Upper lobe of right lung (tissue), 1 donor: ENCODE results near the gene COL5A1. TPM values are rescaled to one million over a fixed set of nuclear protein-coding genes. Genes with fewer than 3 reads are reported as not detected.

Source experiments
- ATAC-seq: fragments of 200-7000 bp; cut with Tn5 transposase; one replicate; pipeline ENCODE4 v1.9.1; 2020; ENCODE audit warnings: mild to moderate bottlenecking, moderate library complexity
- DNase-seq: peaks from one replicate; pipeline ENCODE4 v3.0.0-alpha.2; 2020
- H3K27ac ChIP-seq: fragments of 200-600 bp; one replicate; pipeline ENCODE4 v1.8.0; 2022
- H3K27me3 ChIP-seq: fragments of 200-600 bp; one replicate; pipeline ENCODE4 v1.8.0; 2022; ENCODE audit warnings: mild to moderate bottlenecking
- H3K36me3 ChIP-seq: fragments of 200-600 bp; one replicate; pipeline ENCODE4 v1.8.0; 2022
- H3K4me1 ChIP-seq: fragments of 200-600 bp; one replicate; pipeline ENCODE4 v1.8.0; 2022
- H3K4me3 ChIP-seq: fragments of 200-600 bp; one replicate; pipeline ENCODE4 v1.8.0; 2022; ENCODE audit warnings: mild to moderate bottlenecking
- H3K9me3 ChIP-seq: fragments of 200-600 bp; one replicate; pipeline ENCODE4 v1.8.0; 2022
- CTCF ChIP-seq: fragments of 200-600 bp; IDR thresholded peaks from one replicate; pipeline ENCODE4 v1.8.0; 2022; ENCODE audit warnings: antibody characterized with exemption
- intact Hi-C: fragments of 100-400 bp; cut with DNase I; formaldehyde crosslinking; loops from one replicate; pipeline ENCODE4 v1.11.0; 2022
- total RNA-seq: library from RNA; stranded (reverse); fragmentation: NEBNext Ultra II Directional; extraction: Animal tissue kit (Norgen Biotek cat#: 25700); gene quantifications from one replicate; pipeline ENCODE4 v1.2.1, GENCODE V29; 2021
- donor health status: DM: no; HTN: yes; CAD: no; lungs with severe emphysema.

The COL5A1 gene
- total RNA-seq, 1 donor from 2014 or later: 37.8 TPM

GRCh38 chr9:134747951-134748489 lies 106.4 kb downstream of the COL5A1 start:
- no peaks in the 10 kb centered on the region for H3K27me3 ChIP-seq
- H3K36me3 ChIP-seq: peaks cover 4% of the 10 kb centered on the region
- DNase-seq: no peak
- intact Hi-C loops: no loop called here
- no peaks in the 10 kb centered on the region for H3K4me1 ChIP-seq
- no peak overlapping the region for H3K27ac ChIP-seq
- TF ChIP-seq CTCF: no peak
- no peak for ATAC-seq
- H3K4me3 ChIP-seq: no peak overlapping the region
- H3K9me3 ChIP-seq: no peaks in the 10 kb centered on the region

GRCh38 chr9:134748591-134748990 lies 107.0 kb downstream of the COL5A1 start:
- TF ChIP-seq CTCF: no peak
- ATAC-seq: no peak
- Histone ChIP-seq H3K36me3 (peaks cover 4% of the 10 kb centered on the region), H3K4me3 (no peak overlapping the region), H3K27me3 (no peaks in the 10 kb centered on the region), H3K4me1 (no peaks in the 10 kb centered on the region), H3K27ac (no peak overlapping the region), H3K9me3 (no peaks in the 10 kb centered on the region)
- DNase-seq: no peak
- intact Hi-C loops: no loop called here

GRCh38 chr9:134750450-134751155 lies 109.0 kb downstream of the COL5A1 start:
- no peak overlapping the region for H3K4me3 ChIP-seq
- no peaks in the 10 kb centered on the region for H3K4me1 ChIP-seq
- H3K36me3 ChIP-seq: peaks cover 4% of the 10 kb centered on the region
- H3K27me3 ChIP-seq: no peaks in the 10 kb centered on the region
- ATAC-seq (no peak), DNase-seq (no peak)
- H3K27ac ChIP-seq: no peak overlapping the region
- no peak for TF ChIP-seq CTCF
- H3K9me3 ChIP-seq: no peaks in the 10 kb centered on the region
- intact Hi-C loops: no loop called here

DNA sequence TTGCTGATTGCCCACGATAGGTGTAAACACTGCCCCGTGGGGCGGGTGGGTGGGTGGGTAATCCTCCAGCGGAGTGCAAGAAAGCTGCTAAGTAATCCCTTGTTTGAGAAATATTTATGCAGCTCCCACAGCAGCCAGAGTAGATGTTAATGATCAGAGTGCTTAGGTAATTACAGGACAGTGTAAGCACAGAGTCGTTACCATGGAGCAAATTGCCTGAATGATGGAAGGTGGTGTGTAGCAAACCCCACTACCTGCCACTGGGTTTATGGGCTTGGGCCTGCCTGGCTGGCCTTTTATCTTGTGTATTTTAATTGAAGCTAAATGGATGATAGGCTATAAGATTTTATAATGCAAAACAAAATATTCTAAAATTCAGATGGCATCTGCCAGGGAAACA lies 110.0 kb downstream of the COL5A1 start:
- Histone ChIP-seq H3K4me3 (no peak overlapping the region), H3K27ac (no peak overlapping the region), H3K4me1 (no peaks in the 10 kb centered on the region), H3K27me3 (no peaks in the 10 kb centered on the region), H3K36me3 (peaks cover 4% of the 10 kb centered on the region), H3K9me3 (no peaks in the 10 kb centered on the region)
- no peak for TF ChIP-seq CTCF
- DNase-seq (no peak), ATAC-seq (no peak)
- intact Hi-C loops: no loop called here

DNA sequence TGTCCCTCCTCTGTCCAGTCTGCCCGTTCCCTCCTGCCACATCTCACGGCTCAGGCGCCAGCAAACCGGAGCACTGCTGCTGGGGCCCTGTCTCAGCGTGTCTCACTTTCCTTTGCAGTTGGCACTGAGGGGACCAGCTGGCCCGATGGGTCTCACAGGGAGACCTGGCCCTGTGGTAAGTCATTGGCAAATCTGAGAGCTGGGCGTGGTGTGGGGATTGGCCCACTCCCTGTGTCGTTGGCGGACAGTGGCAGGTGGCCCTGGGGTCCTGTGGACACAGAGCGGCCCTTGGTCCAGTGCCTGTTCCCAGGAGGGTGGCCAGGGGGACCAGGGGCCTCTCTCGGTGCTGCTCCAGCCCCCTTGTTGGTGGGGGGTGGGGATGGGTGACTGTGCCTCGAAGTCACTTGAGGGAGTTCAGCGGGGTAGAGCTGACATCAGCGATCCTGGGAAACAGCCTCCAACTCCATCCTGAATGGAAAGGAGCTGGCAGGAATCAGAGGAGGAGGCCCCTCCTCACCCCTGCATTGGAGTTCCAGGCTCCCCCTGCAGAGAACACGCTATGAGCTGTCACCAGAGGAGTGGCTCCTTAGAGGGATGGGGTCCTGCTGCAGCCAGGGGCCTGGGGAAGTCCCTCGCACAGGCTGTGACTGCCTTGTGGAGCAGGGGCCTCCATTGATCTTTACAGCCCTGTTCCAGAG lies 111.0 kb downstream of the COL5A1 start:
- intact Hi-C loops: no loop called here
- TF ChIP-seq CTCF: no peak
- Histone ChIP-seq H3K27ac (no peak overlapping the region), H3K9me3 (no peaks in the 10 kb centered on the region), H3K27me3 (no peaks in the 10 kb centered on the region), H3K36me3 (peaks cover 4% of the 10 kb centered on the region), H3K4me3 (no peak overlapping the region), H3K4me1 (no peaks in the 10 kb centered on the region)
- no peak for ATAC-seq
- DNase-seq: no peak
